UCSD-AML1 (cell line): ENCODE data around the gene KCNJ15.
"Not testable (repeated sequence)": the region's sequence is repeated elsewhere in the genome, so short reads cannot be mapped to it uniquely, and the experiment has no call there.

ENCODE experiments used
- DNase-seq: peaks from one replicate; lab custom pipeline; 2025; ENCODE audit not compliant: unreplicated experiment; lab: John Stamatoyannopoulos, UW

Gene KCNJ15

GRCh38 chr21:38244407-38244787 lies 12.4 kb upstream of the KCNJ15 start:
- DNase-seq: no peak

- DNase-seq: no peak
Measured at GRCh38 chr21:38244885-38245869, 11.6 kb upstream of the KCNJ15 start.

GRCh38 chr21:38246511-38246910 lies 10.3 kb upstream of the KCNJ15 start:
- no peak for DNase-seq

- DNase-seq: not testable (repeated sequence)
Measured at GRCh38 chr21:38247054-38247453, 9.7 kb upstream of the KCNJ15 start.

- DNase-seq: no peak
Measured at GRCh38 chr21:38247738-38248510, 8.9 kb upstream of the KCNJ15 start.

GRCh38 chr21:38249256-38249655 lies 7.5 kb upstream of the KCNJ15 start:
- DNase-seq: no peak

GRCh38 chr21:38249696-38250278 lies 7.0 kb upstream of the KCNJ15 start:
- DNase-seq: no peak

GRCh38 chr21:38250991-38251418 lies 5.8 kb upstream of the KCNJ15 start:
- DNase-seq: no peak

GRCh38 chr21:38254970-38255369 lies 1.8 kb upstream of the KCNJ15 start:
- DNase-seq: no peak

- no peak for DNase-seq
Measured at GRCh38 chr21:38255571-38256117, 1.1 kb upstream of the KCNJ15 start.

GRCh38 chr21:38257667-38258066 lies 876 bp downstream of the KCNJ15 start:
- DNase-seq: no peak

- no peak for DNase-seq
Measured at GRCh38 chr21:38258521-38259485, 2.0 kb downstream of the KCNJ15 start.

GRCh38 chr21:38259665-38260064 lies 2.9 kb downstream of the KCNJ15 start:
- DNase-seq: no peak

- DNase-seq: no peak
Measured at GRCh38 chr21:38260426-38260825, 3.6 kb downstream of the KCNJ15 start.

GRCh38 chr21:38261851-38262250 lies 5.1 kb downstream of the KCNJ15 start:
- DNase-seq: no peak

- DNase-seq: no peak
Measured at GRCh38 chr21:38263493-38263892, 6.7 kb downstream of the KCNJ15 start.

GRCh38 chr21:38264571-38264970 lies 7.8 kb downstream of the KCNJ15 start:
- DNase-seq: no peak

- no peak for DNase-seq
Measured at GRCh38 chr21:38265166-38265565, 8.4 kb downstream of the KCNJ15 start.

- DNase-seq: no peak
Measured at GRCh38 chr21:38266732-38267131, 9.9 kb downstream of the KCNJ15 start.

GRCh38 chr21:38267136-38267755 lies 10.5 kb downstream of the KCNJ15 start:
- no peak for DNase-seq
